H54 (cell line): ENCODE results near the gene ARMS2.

ENCODE experiments used
- DNase-seq: peaks from one replicate; pipeline ENCODE4 v3.0.0; 2011; ENCODE audit warnings: low spot score, mixed read lengths; ENCODE audit not compliant: insufficient read length
- FAIRE-seq: peaks from 3 replicates; lab custom pipeline; 2011; peaks lifted over from hg19 to GRCh38; lab: Jason Lieb, UNC
- POLR2A ChIP-seq: IDR thresholded peaks from 2 replicates; pipeline ENCODE4 v1.6.1; 2011; ENCODE audit warnings: low read depth, mild to moderate bottlenecking, low read length

Gene ARMS2

GRCh38 chr10:122499491-122499941 lies 45.1 kb downstream of the ARMS2 start:
- TF ChIP-seq POLR2A, result no peak
- DNase-seq (no peak), FAIRE-seq (no peak)

DNA sequence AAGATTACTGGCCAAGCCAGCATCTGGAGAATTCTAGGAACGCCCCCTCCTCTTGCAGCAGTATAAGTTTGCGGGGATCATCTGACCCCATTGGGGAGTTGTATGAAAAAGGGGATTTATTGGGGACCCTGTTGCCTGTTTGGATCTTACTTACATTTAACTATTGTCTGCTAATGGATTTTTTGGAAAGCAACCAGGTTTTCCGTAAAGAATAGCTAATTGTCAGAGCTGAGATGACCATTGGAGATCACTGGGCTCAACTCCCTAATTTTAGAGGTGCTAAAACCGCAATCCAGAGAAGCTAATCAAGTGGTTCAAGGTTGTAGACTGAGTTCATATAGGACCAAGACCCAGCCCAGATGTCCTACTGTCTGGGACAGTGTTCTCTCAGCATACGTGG lies 45.7 kb downstream of the ARMS2 start:
- no peak for DNase-seq
- no peak for FAIRE-seq
- no peak for TF ChIP-seq POLR2A

GRCh38 chr10:122500726-122501125 lies 46.3 kb downstream of the ARMS2 start:
- no peak for FAIRE-seq
- no peak for DNase-seq
- TF ChIP-seq POLR2A, result no peak

GRCh38 chr10:122503012-122503411 lies 48.6 kb downstream of the ARMS2 start:
- FAIRE-seq, result no peak
- DNase-seq, result no peak
- TF ChIP-seq POLR2A, result no peak

DNA sequence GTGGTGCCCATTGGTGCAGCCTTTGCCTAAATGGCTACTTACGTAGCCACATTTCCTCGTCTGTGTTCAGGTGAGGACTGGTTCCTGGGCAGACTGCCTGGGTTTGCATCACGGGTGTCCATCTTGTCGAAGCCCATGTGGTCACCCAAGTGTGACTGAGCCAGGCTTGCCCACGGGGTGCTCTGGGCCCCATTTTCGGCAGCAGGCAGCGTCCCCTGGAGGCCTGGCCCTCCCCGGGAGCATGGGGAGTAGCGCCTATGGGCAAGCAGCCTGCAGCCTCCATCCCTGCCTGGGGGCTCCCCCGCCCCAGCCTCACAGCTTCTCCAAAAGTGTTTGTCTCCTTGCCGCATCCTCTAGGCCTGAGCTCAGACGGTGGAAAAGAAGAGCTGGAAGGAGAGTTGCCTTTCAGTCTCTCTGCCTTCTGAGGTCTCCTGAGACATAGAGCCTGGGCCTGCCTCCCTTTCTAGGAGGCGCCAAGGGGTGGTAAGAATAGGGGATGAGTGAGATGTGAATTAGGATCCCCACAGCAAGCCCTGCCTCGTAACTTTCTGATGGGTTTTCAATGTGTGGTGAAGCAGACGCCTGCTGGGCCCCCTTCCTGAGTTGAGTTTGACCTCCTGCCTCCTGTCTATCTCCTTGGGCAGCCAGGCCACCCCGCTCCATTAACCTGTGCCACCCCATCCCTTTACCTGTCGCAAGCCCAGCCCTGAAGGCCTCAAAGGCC lies 49.6 kb downstream of the ARMS2 start:
- no peak for TF ChIP-seq POLR2A
- DNase-seq, result no peak
- no peak for FAIRE-seq

GRCh38 chr10:122504610-122504950 lies 50.1 kb downstream of the ARMS2 start:
- TF ChIP-seq POLR2A, result no peak
- FAIRE-seq (peak; percentile 75), DNase-seq (peak; percentile 86)

DNA sequence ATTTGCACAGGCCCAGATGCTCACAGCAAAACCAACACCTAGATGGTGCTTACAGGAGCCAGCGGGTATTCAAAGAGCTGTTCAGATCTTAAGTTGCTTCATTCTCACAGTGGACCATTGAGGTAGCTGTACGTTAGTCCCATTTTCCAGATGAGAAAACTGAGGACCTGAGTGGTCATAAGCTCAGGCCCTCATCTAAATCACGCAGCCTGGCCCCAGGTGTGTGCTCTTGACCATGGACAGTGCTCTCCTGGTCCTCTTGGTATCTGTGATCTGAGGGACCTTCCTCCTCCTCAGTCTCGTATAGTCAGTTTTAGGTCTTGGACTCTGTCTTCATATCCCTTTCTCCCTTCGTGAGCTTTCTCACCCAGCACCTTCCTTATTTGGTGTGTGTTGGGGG lies 50.6 kb downstream of the ARMS2 start:
- no peak for TF ChIP-seq POLR2A
- no peak for FAIRE-seq
- no peak for DNase-seq

- FAIRE-seq (no peak), DNase-seq (no peak)
- no peak for TF ChIP-seq POLR2A
Observed at GRCh38 chr10:122505885-122506645, 51.6 kb downstream of the ARMS2 start.
